KG1 (cell line): Measurements from ENCODE around the gene TEX28.
A peak's percentile ranks its signal among the peaks of the same experiment; 100 is the strongest.
"Not testable (repeated sequence)": the region's sequence is repeated elsewhere in the genome, so short reads cannot be mapped to it uniquely, and the experiment has no call there.

Experiments
- DNase-seq: peaks from one replicate; lab custom pipeline; 2025; lab: John Stamatoyannopoulos, UW

Gene TEX28

DNA sequence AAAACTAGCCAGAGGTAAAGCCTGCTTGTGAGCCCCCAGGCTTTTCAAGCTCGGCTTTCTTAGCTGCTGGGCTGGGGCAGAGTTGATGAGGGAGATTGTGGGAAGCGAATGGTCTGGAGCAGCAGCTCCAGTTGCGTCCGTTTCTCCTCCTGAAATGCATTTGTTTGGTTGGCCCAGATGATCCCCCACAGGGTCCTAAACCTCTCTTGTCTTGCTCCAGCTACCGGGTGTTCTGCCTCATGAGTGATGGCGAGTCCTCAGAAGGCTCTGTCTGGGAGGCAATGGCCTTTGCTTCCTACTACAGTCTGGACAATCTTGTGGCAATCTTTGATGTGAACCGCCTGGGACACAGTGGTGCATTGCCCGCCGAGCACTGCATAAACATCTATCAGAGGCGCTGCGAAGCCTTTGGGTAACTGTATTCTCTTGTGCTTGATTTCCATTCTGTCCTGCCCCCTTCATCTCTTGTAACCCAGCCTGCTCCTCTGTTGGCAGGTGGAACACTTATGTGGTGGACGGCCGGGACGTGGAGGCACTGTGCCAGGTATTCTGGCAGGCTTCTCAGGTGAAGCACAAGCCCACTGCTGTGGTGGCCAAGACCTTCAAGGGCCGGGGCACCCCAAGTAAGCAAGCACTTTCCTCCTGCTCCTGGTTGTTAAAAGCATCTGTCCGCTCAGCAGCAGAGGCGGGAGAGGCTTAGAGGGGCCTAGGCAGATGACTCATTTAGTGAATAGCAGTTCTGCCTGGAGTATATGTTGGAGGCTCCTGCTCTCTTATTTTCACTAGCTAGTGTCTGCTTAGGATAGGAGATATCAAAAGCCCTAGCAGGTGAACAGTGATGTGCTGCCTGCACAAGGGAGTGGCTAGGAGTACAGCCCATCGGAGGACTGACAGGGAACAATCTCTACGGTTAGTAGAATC, 16.0 kb upstream of the TEX28 start:
- DNase-seq = no peak

DNA sequence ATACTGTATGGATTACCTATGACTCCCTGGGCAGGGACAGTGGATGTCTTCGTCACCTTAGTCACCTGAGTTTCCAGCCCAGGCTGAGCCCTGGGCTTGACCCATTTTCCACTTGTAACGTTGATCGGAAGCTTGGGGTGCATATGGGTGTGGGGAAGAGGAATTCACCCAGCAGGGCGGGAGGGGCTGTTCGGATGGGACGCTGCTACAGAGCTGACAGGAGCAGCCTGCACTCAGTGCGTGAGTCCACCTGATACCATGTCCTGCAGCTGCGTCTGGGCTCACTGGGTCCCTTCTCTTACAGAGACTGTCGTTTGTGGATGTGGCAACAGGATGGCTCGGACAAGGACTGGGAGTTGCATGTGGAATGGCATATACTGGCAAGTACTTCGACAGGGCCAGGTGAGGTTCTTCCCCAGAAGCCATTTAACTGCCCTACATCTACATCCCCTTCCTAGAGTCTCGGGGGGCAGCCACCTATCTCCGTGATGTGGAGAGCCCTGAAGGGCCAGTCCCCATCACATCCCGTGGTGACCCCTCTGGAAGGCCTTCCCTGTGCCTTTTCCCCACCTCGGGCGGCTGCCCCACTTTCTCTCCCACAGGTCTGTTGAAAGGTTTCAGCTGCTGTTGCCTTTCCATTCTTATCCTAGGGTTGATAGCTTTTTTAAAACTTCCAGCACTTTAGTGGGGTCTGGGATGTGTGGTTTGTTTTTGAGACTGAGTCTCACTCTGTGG, 14.3 kb upstream of the TEX28 start:
- DNase-seq = no peak

DNA sequence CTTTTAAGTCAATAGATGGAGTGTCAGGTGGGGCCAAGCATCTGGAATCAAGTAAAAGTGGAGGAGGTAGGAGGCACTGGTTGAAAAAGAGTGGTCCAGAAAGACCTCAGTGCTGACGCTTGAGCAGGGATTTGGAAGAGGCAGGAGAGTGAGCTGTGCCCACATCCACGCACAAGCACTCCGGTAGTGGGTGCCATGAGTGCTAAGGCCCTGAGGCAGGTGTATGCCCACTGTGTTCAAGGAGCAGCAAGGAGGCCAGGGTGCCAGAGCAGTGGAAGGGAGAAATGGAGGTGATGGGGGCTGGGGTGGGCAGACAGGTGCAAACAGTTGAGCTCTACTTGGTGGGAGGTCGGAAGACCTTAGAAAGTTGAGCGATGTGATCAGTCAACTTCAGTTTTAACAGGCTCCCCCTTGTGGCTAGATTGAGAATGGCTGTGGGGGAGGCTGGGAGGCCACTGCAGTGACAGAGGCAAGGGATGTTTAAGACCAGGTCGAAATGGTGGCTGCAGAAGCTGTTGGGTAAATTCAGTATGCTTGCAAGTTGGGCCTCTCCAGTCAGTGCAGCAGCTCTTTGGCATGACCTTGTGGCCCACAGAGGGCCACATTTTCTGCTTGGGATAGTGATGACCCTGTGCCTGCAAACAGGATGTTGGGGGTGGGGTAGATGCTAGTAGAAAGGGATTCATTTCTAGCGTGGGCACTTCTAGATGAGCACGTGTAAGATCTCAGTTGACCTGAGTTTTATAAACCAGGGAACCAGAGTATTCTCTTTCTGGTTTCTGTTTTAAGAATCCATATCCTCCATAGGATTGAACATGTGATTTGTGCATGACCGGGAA, 13.4 kb upstream of the TEX28 start:
- DNase-seq = peak; percentile 5

DNA sequence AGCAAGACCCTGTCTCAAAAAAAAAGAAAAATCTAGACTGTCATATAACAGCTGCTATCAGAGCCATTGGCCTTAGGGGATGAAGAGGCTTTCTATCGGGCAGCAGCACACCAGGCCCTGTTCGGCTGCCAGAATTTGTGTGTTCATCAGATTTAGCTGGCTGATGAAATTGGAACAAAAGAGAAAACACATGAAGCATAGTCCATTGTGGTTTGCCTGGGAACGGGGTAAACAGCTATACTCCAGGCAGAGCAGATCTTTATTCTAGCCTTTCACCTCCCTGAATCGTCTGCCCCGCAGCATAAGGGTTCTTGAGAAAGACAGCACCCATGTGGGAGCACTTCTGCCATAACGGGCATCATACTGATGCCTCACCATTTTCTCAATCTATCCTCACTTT, 12.3 kb upstream of the TEX28 start:
- no peak for DNase-seq

DNA sequence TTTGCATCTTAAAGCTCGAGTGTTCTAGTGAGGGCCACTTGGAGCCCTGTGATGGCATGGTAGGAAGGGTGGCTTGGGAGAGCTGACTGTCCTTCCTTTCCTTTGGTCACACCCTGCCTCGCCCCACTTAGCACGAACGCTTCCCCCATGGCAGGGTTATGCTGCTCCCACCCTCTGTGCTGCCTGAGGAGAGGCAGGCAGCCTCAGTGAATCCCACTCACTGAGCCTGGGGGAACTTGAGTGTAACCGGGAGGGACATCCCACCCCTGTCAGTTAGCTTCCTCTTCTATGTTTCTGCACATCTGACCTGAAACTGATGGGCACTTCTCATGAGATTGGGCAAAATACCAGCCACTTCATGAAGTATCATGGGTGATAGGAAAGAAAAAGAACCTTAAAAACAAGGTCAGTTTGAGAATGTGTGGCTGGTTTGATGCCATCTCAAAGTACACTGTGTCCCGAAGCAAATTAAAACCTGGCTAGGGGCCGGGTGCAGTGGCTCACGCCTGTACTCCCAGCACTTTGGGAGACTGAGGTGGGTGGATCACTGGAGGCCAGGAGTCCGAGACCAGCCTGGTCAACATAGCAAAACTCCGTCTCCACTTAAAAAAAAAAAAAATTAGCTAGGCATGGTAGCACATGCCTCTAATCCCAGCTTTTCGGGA, 10.7 kb upstream of the TEX28 start:
- no peak for DNase-seq

DNA sequence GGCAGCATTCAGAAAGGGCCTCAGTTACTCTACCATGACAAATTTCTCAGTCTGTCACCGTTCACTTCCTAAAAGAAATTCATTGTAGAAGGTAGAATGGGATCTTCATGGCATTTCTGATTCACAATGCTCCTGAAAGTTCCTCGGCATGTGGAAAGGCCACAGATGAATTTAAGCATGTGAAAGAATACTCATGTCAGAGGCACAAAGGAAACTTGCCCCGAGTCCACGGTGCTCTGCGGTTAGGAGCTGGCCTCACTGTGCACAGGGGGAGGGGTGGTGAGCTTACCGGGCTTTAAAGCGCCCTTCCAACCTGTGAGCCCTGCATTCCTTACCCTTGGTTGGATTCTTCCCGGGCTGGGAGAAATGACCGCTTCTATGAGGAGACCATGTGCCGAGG, 9.9 kb upstream of the TEX28 start:
- no peak for DNase-seq

DNA sequence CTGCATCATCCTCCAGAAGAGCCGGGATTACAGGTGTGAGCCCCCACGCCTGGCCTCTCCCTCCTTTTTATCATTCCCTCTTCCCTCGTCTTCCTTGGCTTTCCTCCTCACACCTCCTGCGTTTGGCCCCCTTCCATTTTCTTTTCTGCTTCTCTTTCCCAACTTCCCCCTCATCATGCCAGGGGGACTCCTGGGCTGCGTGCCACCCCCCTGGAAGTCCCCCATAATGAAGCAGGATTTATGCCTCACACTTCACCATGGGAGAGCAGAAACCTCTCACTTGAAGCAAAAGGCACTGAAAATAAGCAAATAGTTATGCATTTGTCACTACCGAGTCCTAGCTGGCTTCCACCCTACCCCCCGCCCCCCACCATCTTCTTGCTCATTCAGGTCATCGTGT, 8.6 kb upstream of the TEX28 start:
- no peak for DNase-seq

DNA sequence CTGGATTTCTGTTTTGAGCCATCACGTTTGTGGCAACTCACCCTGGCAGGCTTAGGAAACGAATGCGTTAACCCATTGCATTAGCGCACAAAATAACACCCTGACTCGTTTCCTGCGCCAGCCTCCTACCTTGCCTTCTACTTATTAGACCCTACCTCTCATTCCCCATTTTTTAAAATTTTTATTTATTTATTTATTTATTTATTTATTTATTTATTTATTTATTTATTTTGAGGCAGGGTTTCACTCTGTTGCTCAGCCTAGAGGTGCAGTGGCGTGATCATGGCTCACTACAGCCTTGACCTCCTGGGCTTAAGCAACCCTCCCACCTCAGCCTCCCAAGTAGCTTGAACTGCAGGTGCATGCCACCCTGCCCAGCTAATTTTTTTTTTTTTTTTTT, 8.1 kb upstream of the TEX28 start:
- DNase-seq = not testable (repeated sequence)

DNA sequence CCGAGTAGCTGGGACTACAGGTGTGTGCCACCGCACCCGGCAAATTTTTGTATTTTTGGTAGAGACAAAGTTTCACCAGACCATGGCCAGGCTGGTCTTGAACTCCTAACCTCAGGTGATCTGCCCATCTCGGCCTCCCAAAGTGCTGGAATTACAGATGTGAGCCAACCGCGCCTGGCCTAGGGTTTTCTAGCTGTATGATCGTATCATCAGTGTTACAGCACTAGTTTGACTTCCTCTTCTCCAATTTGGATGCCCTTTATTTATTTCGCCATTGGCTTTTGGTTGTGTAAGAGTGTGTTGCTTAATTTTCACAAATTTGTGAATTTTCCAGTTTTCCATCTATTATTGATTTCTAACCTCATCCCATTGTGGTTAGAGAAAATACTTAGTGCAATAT, 5.9 kb upstream of the TEX28 start:
- no peak for DNase-seq

DNA sequence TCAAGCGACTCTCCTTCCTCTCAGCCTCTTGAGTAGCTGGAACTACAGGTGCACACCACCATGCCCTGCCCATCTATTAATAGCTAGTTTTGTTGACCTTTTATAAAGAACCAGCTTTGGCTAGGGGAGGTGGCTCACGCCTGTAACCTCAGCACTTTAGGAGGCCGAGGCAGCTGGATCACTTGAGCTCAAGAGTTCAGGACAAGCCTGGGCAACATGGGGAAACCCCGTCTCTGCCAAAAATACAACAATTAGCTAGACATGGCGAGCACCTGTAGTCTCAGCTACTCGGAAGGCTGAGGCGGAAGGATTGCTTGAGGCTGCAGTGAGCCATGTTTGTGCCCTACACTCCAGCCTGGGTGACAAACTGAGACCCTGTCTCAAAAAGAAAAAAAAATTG, 3.4 kb upstream of the TEX28 start:
- no peak for DNase-seq

DNA sequence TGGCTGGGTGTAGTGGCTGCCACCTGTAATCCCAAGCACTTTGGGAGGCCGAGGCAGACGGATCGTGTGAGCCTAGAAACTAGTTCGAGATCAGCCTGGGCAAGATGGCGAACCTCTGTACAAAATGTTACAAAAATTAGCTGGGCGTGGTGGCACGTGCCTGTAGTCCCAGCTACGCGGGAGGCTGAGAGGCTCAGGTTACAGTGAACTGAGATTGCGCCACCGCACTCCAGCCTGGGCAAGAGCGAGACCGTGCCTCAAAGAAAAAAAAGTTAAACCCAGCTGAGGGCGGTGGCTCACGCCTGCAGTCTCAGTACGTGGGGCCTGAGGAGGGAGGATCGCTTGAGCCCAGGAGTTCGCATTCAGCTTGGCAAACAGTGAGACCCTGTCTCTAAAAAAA, 1.8 kb upstream of the TEX28 start:
- no peak for DNase-seq

DNA sequence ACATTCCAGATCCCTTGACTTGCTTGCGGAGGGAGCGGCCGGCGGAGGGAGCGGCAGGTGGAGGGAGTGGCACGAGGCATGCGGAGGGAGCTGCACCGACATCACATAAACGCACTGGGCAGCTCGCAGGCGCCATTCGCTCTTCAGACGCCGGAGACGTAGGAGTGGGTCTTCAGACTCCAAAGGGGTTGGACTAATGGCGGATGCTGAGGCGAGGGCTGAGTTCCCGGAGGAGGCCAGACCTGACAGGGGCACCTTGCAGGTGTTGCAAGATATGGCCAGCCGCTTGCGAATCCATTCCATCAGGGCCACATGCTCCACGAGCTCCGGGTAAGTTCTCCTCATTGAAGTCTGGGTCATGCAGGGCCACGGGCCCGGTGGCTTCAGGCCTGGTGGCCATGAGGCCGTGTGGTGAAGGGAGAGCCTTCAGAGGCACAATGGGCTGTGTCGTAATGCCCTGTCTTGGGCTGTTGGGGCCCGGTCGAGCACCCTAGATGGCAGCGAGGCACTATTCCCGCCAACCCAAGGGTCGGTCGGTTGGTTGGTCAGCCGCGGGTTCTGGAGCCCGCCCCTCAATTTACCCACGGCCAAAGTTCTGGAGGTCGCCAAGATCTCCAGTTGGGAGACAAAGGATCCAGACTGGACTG, 863 bp upstream of the TEX28 start, which contains the start of gene TKTL1:
Gene TKTL1 (plus strand): TSS at position 132 of the 647 bp plus-strand sequence. CDS start 65 bp downstream, at position 197.
- no peak for DNase-seq

DNA sequence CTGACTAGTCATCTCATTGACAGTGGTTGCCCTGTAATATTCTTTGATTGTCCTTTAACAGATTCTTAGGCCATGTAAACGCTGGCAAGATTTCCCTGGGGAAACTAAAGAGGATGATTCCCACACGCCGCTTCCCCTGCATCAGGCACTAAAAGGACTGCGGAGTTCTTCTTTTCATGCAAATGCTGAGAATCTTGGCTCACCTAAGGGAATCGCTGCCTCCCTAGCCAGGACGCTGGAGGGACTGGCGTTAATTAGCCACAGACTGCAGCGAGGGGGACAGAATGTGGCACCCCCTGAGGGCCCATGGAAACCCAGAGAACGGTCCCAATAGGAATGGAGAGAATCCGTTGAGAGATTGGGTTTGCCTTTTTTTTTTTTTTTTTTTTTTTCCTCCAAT, 8.5 kb downstream of the TEX28 start:
- not testable (repeated sequence) for DNase-seq

DNA sequence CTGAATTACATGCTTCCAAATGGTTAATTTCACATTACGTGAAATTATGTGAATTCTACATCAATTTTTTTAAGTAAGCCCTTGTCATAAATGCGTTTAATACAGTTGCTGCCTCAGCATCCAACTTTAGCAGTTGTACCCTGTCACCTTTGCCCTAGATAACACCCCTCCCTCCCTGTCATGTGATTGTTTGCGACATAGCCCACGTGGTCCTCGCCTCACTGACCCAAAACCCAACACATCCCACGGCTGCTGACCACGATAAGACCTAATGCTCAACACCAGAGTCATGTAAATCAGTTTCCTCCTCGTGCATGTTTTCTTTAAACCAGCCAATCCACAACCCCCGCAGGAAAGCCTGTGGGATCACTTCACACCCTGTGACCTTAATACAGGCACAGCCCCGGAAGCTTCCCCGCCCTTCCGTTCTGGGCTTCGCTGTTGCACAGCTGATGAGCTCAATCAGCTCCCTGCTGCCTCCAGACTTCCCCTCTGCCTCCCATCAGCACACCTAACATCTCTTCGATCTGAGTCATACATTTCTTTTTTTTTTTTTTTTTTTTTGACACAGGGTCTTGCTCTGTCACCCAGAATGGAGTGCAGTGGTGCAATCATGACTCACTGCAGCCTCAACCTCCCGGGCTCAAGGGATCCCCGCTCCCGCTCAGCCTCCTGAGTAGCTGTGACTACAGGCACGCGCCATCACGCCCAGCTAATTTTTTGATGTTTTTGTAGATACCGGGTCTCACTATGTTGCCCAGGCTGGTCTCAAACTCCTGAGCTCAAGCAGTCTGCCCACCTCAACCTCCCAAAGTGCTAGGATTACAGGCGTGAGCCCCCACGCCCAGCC, 10.2 kb downstream of the TEX28 start:
- not testable (repeated sequence) for DNase-seq

DNA sequence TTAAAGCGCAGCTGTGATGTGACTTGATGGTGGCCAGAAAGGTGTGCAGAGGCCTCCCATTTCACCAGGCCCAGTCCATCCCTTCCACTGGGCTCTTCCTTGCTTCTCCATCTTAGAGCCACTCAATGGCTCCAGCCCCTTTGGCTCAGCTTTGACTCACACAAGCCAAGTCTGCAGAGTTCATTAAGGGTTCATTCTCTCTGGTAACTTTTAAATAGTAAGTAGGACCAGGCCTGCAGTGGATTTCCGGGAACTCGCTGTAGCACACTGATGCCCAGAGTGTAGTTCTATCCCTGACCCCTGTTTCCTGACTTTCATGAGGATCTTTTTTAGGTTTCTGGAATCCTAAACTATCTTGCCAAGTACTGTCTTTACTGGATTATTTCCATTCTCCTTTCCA, 25.7 kb downstream of the TEX28 start:
- DNase-seq = not testable (repeated sequence)

DNA sequence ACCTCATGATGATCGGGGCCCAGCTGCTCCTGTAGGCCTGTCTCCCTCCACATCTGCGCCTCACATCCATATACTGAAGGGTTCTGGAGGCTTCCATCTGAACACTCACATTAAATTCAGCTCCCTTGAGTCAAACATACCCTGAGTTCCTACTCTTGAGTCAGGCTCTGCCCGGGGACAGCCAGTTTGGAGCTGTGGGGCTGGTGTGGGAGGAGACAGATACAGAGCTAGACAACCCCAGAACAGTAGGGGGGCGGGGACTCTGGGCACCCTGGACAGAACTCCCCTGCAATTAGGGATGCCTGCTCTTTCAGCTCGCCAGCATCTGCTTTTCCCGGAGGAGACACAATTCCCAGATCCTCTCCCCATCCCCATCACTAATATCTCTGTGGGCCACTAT, 31.9 kb downstream of the TEX28 start:
- not testable (repeated sequence) for DNase-seq

DNA sequence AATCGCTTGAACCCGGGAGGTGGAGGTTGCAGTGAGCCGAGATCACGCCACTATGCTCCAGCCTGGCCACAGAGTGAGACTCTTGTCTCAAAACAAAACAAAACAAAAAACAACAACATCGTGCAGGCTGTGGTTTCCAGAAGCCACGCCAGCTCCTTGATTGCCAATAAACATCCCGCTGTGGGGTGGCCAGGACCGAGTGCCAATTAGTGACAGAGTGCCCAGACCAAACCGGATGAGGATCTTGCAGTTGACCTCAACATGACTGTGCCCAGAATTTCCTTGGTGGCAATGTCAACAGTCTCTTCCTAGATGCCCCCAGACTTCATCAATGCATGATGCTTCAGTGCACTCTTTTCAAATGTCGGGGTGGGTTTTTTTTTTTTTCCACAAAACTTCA, 36.2 kb downstream of the TEX28 start:
- DNase-seq = not testable (repeated sequence)

DNA sequence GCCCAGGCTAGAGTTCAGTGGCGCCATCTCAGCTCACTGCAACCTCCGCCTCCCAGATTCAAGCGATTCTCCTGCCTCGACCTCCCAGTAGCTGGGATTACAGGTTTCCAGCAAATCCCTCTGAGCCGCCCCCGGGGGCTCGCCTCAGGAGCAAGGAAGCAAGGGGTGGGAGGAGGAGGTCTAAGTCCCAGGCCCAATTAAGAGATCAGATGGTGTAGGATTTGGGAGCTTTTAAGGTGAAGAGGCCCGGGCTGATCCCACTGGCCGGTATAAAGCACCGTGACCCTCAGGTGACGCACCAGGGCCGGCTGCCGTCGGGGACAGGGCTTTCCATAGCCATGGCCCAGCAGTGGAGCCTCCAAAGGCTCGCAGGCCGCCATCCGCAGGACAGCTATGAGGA, 37.6 kb downstream of the TEX28 start, which contains the start of gene OPN1MW3:
Gene OPN1MW3 (plus strand): TSS at position 301 of the 400 bp plus-strand sequence. CDS start 38 bp downstream, at position 339.
- not testable (repeated sequence) for DNase-seq

DNA sequence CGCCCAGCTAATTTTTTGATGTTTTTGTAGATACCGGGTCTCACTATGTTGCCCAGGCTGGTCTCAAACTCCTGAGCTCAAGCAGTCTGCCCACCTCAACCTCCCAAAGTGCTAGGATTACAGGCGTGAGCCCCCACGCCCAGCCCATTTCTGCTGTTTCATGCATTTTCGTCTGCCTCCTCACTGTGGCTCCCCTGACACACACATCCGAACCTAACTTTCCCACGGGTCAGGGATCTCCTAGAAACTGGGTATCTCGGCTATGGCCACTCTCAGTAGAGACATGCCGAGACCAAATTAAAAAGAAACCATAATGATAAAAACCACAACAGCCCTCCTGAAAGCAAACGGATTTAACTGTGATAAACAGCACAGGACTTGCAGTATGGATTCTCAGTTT, 46.8 kb downstream of the TEX28 start:
- not testable (repeated sequence) for DNase-seq
